Loucy (cell line): ENCODE data around the gene RAD54L.
"Not testable (repeated sequence)": the region's sequence is repeated elsewhere in the genome, so short reads cannot be mapped to it uniquely, and the experiment has no call there.

ENCODE experiments used
- H2AFZ ChIP-seq: fragments of 200-600 bp; sonication (generic); 2 replicates; pipeline ENCODE4 v1.6.0; 2016; ENCODE audit warnings: antibody characterized with exemption, mild to moderate bottlenecking, low read length, moderate library complexity
- H3F3A ChIP-seq: fragments of 200-600 bp; 2 replicates; pipeline ENCODE4 v1.6.0; 2016; ENCODE audit warnings: antibody characterized with exemption, low read depth, mild to moderate bottlenecking
- H3K27me3 ChIP-seq: fragments of 200-600 bp; sonication (generic); 2 replicates; pipeline ENCODE4 v1.6.1; 2014; ENCODE audit warnings: low read length, mild to moderate bottlenecking; ENCODE audit not compliant: insufficient read depth, poor library complexity, severe bottlenecking
- H3K36me3 ChIP-seq: fragments of 200-600 bp; sonication (generic); 2 replicates; pipeline ENCODE4 v1.6.1; 2016; ENCODE audit warnings: low read length; ENCODE audit not compliant: insufficient read depth
- H3K4me1 ChIP-seq: fragments of 200-600 bp; sonication (generic); 2 replicates; pipeline ENCODE4 v1.5.1; 2014; ENCODE audit warnings: low read length, mild to moderate bottlenecking; ENCODE audit not compliant: insufficient read depth, poor library complexity, severe bottlenecking
- H3K4me2 ChIP-seq: fragments of 200-600 bp; sonication (generic); 2 replicates; pipeline ENCODE4 v1.6.0; 2014; ENCODE audit warnings: antibody characterized with exemption, low read length, low read depth, mild to moderate bottlenecking; ENCODE audit not compliant: poor library complexity, severe bottlenecking
- H3K4me3 ChIP-seq: fragments of 200-600 bp; sonication (generic); 2 replicates; pipeline ENCODE4 v1.5.1; 2014; ENCODE audit warnings: low read length, mild to moderate bottlenecking, mixed read lengths; ENCODE audit not compliant: poor library complexity, severe bottlenecking
- H3K79me2 ChIP-seq: fragments of 200-600 bp; sonication (generic); 2 replicates; pipeline ENCODE4 v1.6.1; 2014; ENCODE audit warnings: low read length; ENCODE audit not compliant: insufficient read depth
- H3K9ac ChIP-seq: fragments of 200-600 bp; sonication (generic); 2 replicates; pipeline ENCODE4 v1.6.0; 2014; ENCODE audit warnings: mild to moderate bottlenecking, low read depth, low read length, moderate library complexity; ENCODE audit not compliant: poor library complexity, severe bottlenecking
- H3K9me2 ChIP-seq: fragments of 200-600 bp; sonication (generic); replicated peaks from 2 replicates; pipeline ENCODE4 v1.6.1; 2016; ENCODE audit warnings: low read depth, low read length, mixed read lengths
- H3K9me3 ChIP-seq: fragments of 200-600 bp; sonication (generic); 2 replicates; pipeline ENCODE4 v1.6.1; 2014; ENCODE audit warnings: mild to moderate bottlenecking, antibody characterized with exemption, low read length, low read depth; ENCODE audit not compliant: insufficient read depth
- H4K20me1 ChIP-seq: fragments of 200-600 bp; sonication (generic); 2 replicates; pipeline ENCODE4 v1.6.0; 2014; ENCODE audit warnings: antibody characterized with exemption, low read length, mild to moderate bottlenecking; ENCODE audit not compliant: insufficient read depth, poor library complexity, severe bottlenecking
- EZH2phosphoT487 ChIP-seq: fragments of 200-600 bp; IDR thresholded peaks from 2 replicates; pipeline ENCODE4 v1.6.1; 2018; ENCODE audit warnings: antibody characterized with exemption, mild to moderate bottlenecking, moderate library complexity, borderline replicate concordance
- TF ChIP-seq, protein P1 (sequence below): fragments of 200-600 bp; sonication (generic); conservative IDR thresholded peaks from 2 replicates; pipeline ENCODE4 v1.5.1; 2014; ENCODE audit warnings: mild to moderate bottlenecking, antibody characterized with exemption, low read length

Gene RAD54L

GRCh38 chr1:46242918-46243317, 4.6 kb upstream of the RAD54L start:
- Histone ChIP-seq H3K27me3 (no peaks in the 10 kb centered on the region), H3K4me1 (peaks cover 11% of the 10 kb centered on the region), H3K79me2 (peaks cover 3% of the 10 kb centered on the region), H4K20me1 (peaks cover 2% of the 10 kb centered on the region), H2AFZ (no peak overlapping the region), H3K9me2 (no peaks in the 10 kb centered on the region), H3K36me3 (no peaks in the 10 kb centered on the region), H3K4me3 (no peak overlapping the region), H3F3A (no peaks in the 10 kb centered on the region), H3K4me2 (no peak overlapping the region), H3K9me3 (no peaks in the 10 kb centered on the region), H3K9ac (no peak overlapping the region)
- TF ChIP-seq EZH2phosphoT487 = no peak
- TF ChIP-seq, protein P1, sequence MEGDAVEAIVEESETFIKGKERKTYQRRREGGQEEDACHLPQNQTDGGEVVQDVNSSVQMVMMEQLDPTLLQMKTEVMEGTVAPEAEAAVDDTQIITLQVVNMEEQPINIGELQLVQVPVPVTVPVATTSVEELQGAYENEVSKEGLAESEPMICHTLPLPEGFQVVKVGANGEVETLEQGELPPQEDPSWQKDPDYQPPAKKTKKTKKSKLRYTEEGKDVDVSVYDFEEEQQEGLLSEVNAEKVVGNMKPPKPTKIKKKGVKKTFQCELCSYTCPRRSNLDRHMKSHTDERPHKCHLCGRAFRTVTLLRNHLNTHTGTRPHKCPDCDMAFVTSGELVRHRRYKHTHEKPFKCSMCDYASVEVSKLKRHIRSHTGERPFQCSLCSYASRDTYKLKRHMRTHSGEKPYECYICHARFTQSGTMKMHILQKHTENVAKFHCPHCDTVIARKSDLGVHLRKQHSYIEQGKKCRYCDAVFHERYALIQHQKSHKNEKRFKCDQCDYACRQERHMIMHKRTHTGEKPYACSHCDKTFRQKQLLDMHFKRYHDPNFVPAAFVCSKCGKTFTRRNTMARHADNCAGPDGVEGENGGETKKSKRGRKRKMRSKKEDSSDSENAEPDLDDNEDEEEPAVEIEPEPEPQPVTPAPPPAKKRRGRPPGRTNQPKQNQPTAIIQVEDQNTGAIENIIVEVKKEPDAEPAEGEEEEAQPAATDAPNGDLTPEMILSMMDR = no peak

DNA sequence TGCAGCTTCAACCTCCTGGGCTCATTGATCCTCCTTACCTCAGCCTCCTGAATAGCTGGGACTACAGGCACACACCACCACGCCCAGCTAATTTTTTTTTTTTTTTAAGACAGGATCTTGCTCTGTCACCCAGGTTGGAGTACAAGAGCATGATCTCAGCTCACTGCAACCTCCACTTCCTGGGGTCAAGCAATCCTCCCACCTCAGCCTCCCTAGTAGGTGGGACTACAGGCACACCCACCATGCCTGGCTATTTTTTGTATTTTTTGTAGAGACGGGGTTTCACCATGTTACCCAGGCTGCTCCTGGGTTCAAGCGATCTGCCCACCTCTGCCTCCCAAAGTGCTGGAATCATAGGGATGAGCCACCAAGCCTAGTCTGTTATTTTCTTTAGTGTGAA, 3.7 kb upstream of the RAD54L start:
- not testable (repeated sequence) for H3K9ac ChIP-seq, H2AFZ ChIP-seq, H3F3A ChIP-seq

GRCh38 chr1:46244656-46245371, 2.7 kb upstream of the RAD54L start:
- H3K27me3 ChIP-seq = no peaks in the 10 kb centered on the region
- H3K4me3 ChIP-seq = no peak overlapping the region
- no peak overlapping the region for H3K4me2 ChIP-seq
- peaks cover 22% of the 10 kb centered on the region for H3K79me2 ChIP-seq
- peak overlapping the region; percentile 95 for H2AFZ ChIP-seq
- H3K36me3 ChIP-seq = peaks cover under 1% of the 10 kb centered on the region; the same call in 1 of the 2 replicates
- no peaks in the 10 kb centered on the region for H3F3A ChIP-seq
- peaks cover 20% of the 10 kb centered on the region for H4K20me1 ChIP-seq
- H3K9me2 ChIP-seq = no peaks in the 10 kb centered on the region
- H3K4me1 ChIP-seq = peaks cover 28% of the 10 kb centered on the region
- no peak overlapping the region for H3K9ac ChIP-seq
- no peaks in the 10 kb centered on the region for H3K9me3 ChIP-seq
- TF ChIP-seq, protein P1 = peak; percentile 67
- no peak for TF ChIP-seq EZH2phosphoT487

More for the DNA sequence above, 3.7 kb upstream of the RAD54L start:
- not testable (repeated sequence) for H3K4me3 ChIP-seq, H3K9me2 ChIP-seq, H3K4me2 ChIP-seq, H3K36me3 ChIP-seq, H3K27me3 ChIP-seq, H3K9me3 ChIP-seq
- Histone ChIP-seq H3K79me2 (peaks cover 12% of the 10 kb centered on the region), H3K4me1 (peaks cover 18% of the 10 kb centered on the region), H4K20me1 (peaks cover 11% of the 10 kb centered on the region)

DNA sequence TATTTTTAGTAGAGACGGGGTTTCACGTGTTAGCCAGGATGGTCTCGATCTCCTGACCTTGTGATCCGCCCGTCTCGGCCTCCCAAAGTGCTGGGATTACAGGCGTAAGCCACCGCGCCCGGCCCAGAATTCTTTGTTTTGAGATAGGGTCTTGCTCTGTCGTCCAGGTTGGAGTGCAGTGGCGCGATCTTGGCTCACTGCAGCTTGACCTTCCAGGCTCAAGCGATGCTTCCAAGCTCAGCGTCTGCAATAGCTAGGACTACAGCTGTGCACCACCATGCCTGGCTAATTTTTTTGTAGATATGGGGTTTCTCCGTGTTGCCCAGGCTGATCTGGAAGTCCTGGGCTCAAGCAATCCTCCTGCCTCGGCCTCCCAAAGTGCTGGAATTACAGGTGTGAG, 1.4 kb upstream of the RAD54L start:
- not testable (repeated sequence) for H3K9me3 ChIP-seq, H3K27me3 ChIP-seq, H3F3A ChIP-seq, H3K9me2 ChIP-seq
- Histone ChIP-seq H3K4me2 (peak overlapping the region; percentile 78), H4K20me1 (peaks cover 24% of the 10 kb centered on the region), H3K79me2 (peaks cover 31% of the 10 kb centered on the region), H3K36me3 (peaks cover 11% of the 10 kb centered on the region; the same call in 1 of the 2 replicates), H3K4me1 (peaks cover 33% of the 10 kb centered on the region), H2AFZ (0 out of 2 replicates have a peak overlapping the region, but pooled peaks have one; percentile 96), H3K9ac (peak overlapping the region; percentile 75), H3K4me3 (peak overlapping the region; percentile 81)
